GM18508 (cell line): ENCODE data around the gene MAP3K14.
"Not testable (repeated sequence)": the region's sequence is repeated elsewhere in the genome, so short reads cannot be mapped to it uniquely, and the experiment has no call there.

ENCODE experiments used
- ATAC-seq: cut with Tn5 transposase; IDR thresholded peaks from one replicate; pipeline ENCODE4 v1.9.1; 2021; ENCODE audit warnings: moderate number of reproducible peaks; ENCODE audit not compliant: insufficient read depth, unreplicated experiment

The MAP3K14 gene

GRCh38 chr17:45305530-45306087 lies 11.2 kb downstream of the MAP3K14 start:
- ATAC-seq, result no peak

- no peak for ATAC-seq
Measured at GRCh38 chr17:45302649-45303173, 14.1 kb downstream of the MAP3K14 start.

- ATAC-seq, result not testable (repeated sequence)
Measured at GRCh38 chr17:45302220-45302619, 14.6 kb downstream of the MAP3K14 start.

- no peak for ATAC-seq
Measured at GRCh38 chr17:45301674-45302073, 15.1 kb downstream of the MAP3K14 start.

GRCh38 chr17:45300060-45300751 lies 16.6 kb downstream of the MAP3K14 start:
- ATAC-seq, result no peak

GRCh38 chr17:45299361-45299760 lies 17.5 kb downstream of the MAP3K14 start:
- ATAC-seq, result no peak

GRCh38 chr17:45298546-45299285 lies 18.1 kb downstream of the MAP3K14 start:
- ATAC-seq, result no peak

GRCh38 chr17:45296833-45297124 lies 20.0 kb downstream of the MAP3K14 start:
- no peak for ATAC-seq

GRCh38 chr17:45296003-45296832 lies 20.6 kb downstream of the MAP3K14 start:
- ATAC-seq, result no peak

- ATAC-seq, result no peak
Measured at GRCh38 chr17:45294506-45294905, 22.3 kb downstream of the MAP3K14 start.

GRCh38 chr17:45293413-45294211 lies 23.2 kb downstream of the MAP3K14 start:
- ATAC-seq, result no peak

- ATAC-seq, result no peak
Measured at GRCh38 chr17:45292696-45293412, 24.0 kb downstream of the MAP3K14 start.

- ATAC-seq, result no peak
Measured at GRCh38 chr17:45291171-45291805, 25.5 kb downstream of the MAP3K14 start.

- no peak for ATAC-seq
Measured at GRCh38 chr17:45290269-45290765, 26.5 kb downstream of the MAP3K14 start.

GRCh38 chr17:45289301-45290268 lies 27.2 kb downstream of the MAP3K14 start:
- ATAC-seq, result no peak

- ATAC-seq, result no peak
Measured at GRCh38 chr17:45288825-45289224, 28.0 kb downstream of the MAP3K14 start.
